Astrocyte (in vitro differentiated cells and primary cell): ENCODE measurements around the gene SNRPD3. TPM values are rescaled to one million over a fixed set of nuclear protein-coding genes. Genes with fewer than 3 reads are reported as not detected.

Source experiments
- DNase-seq: peaks from one replicate; pipeline ENCODE4 v3.0.0-alpha.2; 2010; ENCODE audit warnings: low read depth
- FAIRE-seq: peaks from 2 replicates; lab custom pipeline; 2011; peaks lifted over from hg19 to GRCh38; lab: Jason Lieb, UNC
- H2AFZ ChIP-seq: 2 replicates; pipeline ENCODE4 v1.6.0; 2012; ENCODE audit warnings: low read depth, low read length, inconsistent platforms
- H3K27ac ChIP-seq: 2 replicates; pipeline ENCODE4 v1.5.1; 2011; ENCODE audit warnings: low read depth, low read length, inconsistent platforms
- H3K27me3 ChIP-seq: 2 replicates; pipeline ENCODE4 v1.6.0; 2011; ENCODE audit warnings: low read length, inconsistent platforms; ENCODE audit not compliant: insufficient read depth
- H3K36me3 ChIP-seq: 2 replicates; pipeline ENCODE4 v1.5.1; 2011; ENCODE audit warnings: low read length, inconsistent platforms; ENCODE audit not compliant: insufficient read depth
- H3K4me1 ChIP-seq: 2 replicates; pipeline ENCODE4 v1.5.1; 2011; ENCODE audit warnings: low read length, inconsistent platforms; ENCODE audit not compliant: insufficient read depth
- H3K4me2 ChIP-seq: 2 replicates; pipeline ENCODE4 v1.6.0; 2012; ENCODE audit warnings: low read length, inconsistent platforms
- H3K4me3 ChIP-seq: 2 replicates; pipeline ENCODE4 v1.5.1; 2011; ENCODE audit warnings: low read depth, mild to moderate bottlenecking, low read length, inconsistent platforms; ENCODE audit not compliant: insufficient read depth
- H3K79me2 ChIP-seq: 2 replicates; pipeline ENCODE4 v1.6.0; 2012; ENCODE audit warnings: mild to moderate bottlenecking, low read length, inconsistent platforms; ENCODE audit not compliant: insufficient read depth
- H3K9ac ChIP-seq: 2 replicates; pipeline ENCODE4 v1.6.0; 2012; ENCODE audit warnings: mild to moderate bottlenecking, low read length, inconsistent platforms
- H3K9me3 ChIP-seq: 2 replicates; pipeline ENCODE4 v1.5.1; 2012; ENCODE audit warnings: low read depth, mild to moderate bottlenecking, low read length, inconsistent platforms; ENCODE audit not compliant: insufficient read depth
- H4K20me1 ChIP-seq: 2 replicates; pipeline ENCODE4 v1.6.0; 2012; ENCODE audit warnings: low read length, inconsistent platforms; ENCODE audit not compliant: insufficient read depth
- H3K27ac Mint-ChIP-seq: one replicate; pipeline ENCODE4 v1.8.0; 2021; ENCODE audit warnings: mild to moderate bottlenecking, mixed read lengths; ENCODE audit not compliant: unreplicated experiment
- H3K27me3 Mint-ChIP-seq: one replicate; pipeline ENCODE4 v1.8.0; 2021; ENCODE audit warnings: low read depth, mixed read lengths; ENCODE audit not compliant: unreplicated experiment
- H3K36me3 Mint-ChIP-seq: one replicate; pipeline ENCODE4 v1.8.0; 2021; ENCODE audit warnings: low read depth, mixed read lengths; ENCODE audit not compliant: unreplicated experiment
- H3K4me1 Mint-ChIP-seq: one replicate; pipeline ENCODE4 v1.8.0; 2021; ENCODE audit warnings: low read depth, mixed read lengths; ENCODE audit not compliant: unreplicated experiment
- H3K4me3 Mint-ChIP-seq: one replicate; pipeline ENCODE4 v1.8.0; 2021; ENCODE audit warnings: mild to moderate bottlenecking, moderate library complexity, mixed read lengths; ENCODE audit not compliant: unreplicated experiment
- H3K9me3 Mint-ChIP-seq: one replicate; pipeline ENCODE4 v1.8.0; 2021; ENCODE audit warnings: mild to moderate bottlenecking, mixed read lengths; ENCODE audit not compliant: unreplicated experiment
- EZH2 ChIP-seq: IDR thresholded peaks from 2 replicates; pipeline ENCODE4 v1.6.1; 2012; ENCODE audit warnings: mild to moderate bottlenecking, low read length, inconsistent platforms; ENCODE audit not compliant: insufficient read depth
- total RNA-seq: library from RNA; stranded (reverse); gene quantifications from 2 replicates; pipeline ENCODE4 v1.2.1, GENCODE V29; 2021
- TF ChIP-seq, protein P1 (sequence below): IDR thresholded peaks from 2 replicates; pipeline ENCODE4 v1.5.1; 2011; ENCODE audit warnings: low read depth, mild to moderate bottlenecking, inconsistent platforms, low read length, moderate library complexity; ENCODE audit not compliant: insufficient read depth

SNRPD3 gene
- total RNA-seq, 1 donor from 2014 or later = 97.3 TPM

DNA sequence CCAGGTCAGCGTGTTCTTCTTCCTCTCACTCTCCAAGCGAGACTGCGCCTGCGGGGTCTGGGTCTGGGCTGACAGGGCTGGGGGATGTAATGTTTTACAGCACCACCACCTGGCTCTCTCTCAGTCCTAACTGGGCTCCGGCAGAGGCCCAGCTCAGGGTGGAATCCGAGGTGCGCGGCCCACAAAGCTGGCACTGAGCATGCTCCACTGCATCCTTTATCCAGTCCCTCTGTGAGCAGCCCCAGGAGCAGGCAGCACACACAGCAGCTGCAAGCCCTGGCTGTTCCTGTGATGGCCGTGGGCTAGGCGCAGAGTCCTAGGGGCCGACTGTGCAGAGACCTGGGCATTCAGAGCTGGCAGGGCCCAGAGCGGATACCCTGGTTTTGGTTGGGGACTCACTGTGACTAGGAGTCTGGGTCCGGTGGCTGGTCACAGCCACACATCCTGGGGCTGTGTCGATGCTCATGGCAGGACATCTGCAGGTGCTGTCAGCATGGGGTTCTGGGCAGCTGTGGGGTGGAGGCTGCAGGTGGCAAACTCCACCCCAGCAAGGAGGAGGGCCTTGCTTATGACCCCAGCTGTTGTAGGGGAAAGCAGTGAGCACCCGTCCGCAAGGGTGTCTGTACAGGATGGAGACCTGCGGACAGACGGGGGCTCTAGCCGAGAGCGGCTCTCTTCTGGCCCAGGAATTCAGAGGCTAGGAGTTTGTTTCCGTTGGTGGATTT, 33.1 kb downstream of the SNRPD3 start:
- peak overlapping the region; percentile 10 for H3K9ac ChIP-seq
- Mint-ChIP-seq H3K9me3 (no peaks in the 10 kb centered on the region), H3K4me1 (peaks cover 4% of the 10 kb centered on the region), H3K27ac (no peak overlapping the region), H3K4me3 (no peak overlapping the region), H3K36me3 (peaks cover 1% of the 10 kb centered on the region), H3K27me3 (no peaks in the 10 kb centered on the region)
- H3K27ac ChIP-seq = no peak overlapping the region
- H3K4me3 ChIP-seq = no peak overlapping the region
- H2AFZ ChIP-seq = peak overlapping the region; percentile 41
- no peaks in the 10 kb centered on the region for H4K20me1 ChIP-seq
- H3K9me3 ChIP-seq = no peaks in the 10 kb centered on the region
- no peak for FAIRE-seq
- TF ChIP-seq, protein P1, sequence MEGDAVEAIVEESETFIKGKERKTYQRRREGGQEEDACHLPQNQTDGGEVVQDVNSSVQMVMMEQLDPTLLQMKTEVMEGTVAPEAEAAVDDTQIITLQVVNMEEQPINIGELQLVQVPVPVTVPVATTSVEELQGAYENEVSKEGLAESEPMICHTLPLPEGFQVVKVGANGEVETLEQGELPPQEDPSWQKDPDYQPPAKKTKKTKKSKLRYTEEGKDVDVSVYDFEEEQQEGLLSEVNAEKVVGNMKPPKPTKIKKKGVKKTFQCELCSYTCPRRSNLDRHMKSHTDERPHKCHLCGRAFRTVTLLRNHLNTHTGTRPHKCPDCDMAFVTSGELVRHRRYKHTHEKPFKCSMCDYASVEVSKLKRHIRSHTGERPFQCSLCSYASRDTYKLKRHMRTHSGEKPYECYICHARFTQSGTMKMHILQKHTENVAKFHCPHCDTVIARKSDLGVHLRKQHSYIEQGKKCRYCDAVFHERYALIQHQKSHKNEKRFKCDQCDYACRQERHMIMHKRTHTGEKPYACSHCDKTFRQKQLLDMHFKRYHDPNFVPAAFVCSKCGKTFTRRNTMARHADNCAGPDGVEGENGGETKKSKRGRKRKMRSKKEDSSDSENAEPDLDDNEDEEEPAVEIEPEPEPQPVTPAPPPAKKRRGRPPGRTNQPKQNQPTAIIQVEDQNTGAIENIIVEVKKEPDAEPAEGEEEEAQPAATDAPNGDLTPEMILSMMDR = no peak
- no peak for TF ChIP-seq EZH2
- no peaks in the 10 kb centered on the region for H3K36me3 ChIP-seq
- H3K4me1 ChIP-seq = peaks cover 16% of the 10 kb centered on the region
- no peaks in the 10 kb centered on the region for H3K79me2 ChIP-seq
- no peak for DNase-seq
- H3K27me3 ChIP-seq = no peaks in the 10 kb centered on the region
- peak overlapping the region; percentile 26 for H3K4me2 ChIP-seq

DNA sequence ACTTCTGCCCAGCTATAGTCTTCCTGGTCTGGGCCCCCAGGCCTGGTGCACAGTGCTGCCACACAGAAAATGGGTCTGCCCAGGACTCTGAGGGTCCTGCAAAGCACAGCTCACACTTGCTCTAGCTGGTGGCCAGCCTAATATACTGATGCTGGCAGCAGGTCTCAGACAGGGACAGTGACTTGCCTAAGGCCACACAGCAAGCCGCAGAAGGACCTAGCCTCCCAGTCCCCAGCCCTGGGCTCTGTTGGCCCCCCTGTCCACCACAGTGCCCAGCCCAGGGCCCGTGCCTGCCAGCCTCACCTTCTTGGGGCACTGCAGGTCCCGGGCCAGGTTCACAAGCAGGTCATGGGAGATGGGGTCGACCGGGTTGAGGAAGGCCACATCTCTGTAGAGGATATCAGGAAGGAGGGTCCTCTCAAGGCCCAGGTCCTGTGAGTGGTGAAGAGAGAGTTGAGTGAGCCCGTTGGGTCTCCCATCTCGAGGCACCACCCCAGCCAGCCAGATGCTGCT, 33.8 kb downstream of the SNRPD3 start:
- H2AFZ ChIP-seq = no peak overlapping the region
- Mint-ChIP-seq H3K27ac (no peak overlapping the region), H3K9me3 (no peaks in the 10 kb centered on the region), H3K36me3 (peaks cover 1% of the 10 kb centered on the region), H3K4me1 (peaks cover 4% of the 10 kb centered on the region), H3K27me3 (no peaks in the 10 kb centered on the region), H3K4me3 (no peak overlapping the region)
- no peak overlapping the region for H3K9ac ChIP-seq
- no peaks in the 10 kb centered on the region for H3K36me3 ChIP-seq
- no peak for DNase-seq
- no peak for TF ChIP-seq EZH2
- TF ChIP-seq, protein P1 = no peak
- H3K9me3 ChIP-seq = no peaks in the 10 kb centered on the region
- H3K79me2 ChIP-seq = no peaks in the 10 kb centered on the region
- no peak overlapping the region for H3K27ac ChIP-seq
- no peak for FAIRE-seq
- H4K20me1 ChIP-seq = no peaks in the 10 kb centered on the region
- H3K4me1 ChIP-seq = peaks cover 14% of the 10 kb centered on the region
- H3K27me3 ChIP-seq = no peaks in the 10 kb centered on the region
- no peak overlapping the region for H3K4me3 ChIP-seq
- no peak overlapping the region for H3K4me2 ChIP-seq

DNA sequence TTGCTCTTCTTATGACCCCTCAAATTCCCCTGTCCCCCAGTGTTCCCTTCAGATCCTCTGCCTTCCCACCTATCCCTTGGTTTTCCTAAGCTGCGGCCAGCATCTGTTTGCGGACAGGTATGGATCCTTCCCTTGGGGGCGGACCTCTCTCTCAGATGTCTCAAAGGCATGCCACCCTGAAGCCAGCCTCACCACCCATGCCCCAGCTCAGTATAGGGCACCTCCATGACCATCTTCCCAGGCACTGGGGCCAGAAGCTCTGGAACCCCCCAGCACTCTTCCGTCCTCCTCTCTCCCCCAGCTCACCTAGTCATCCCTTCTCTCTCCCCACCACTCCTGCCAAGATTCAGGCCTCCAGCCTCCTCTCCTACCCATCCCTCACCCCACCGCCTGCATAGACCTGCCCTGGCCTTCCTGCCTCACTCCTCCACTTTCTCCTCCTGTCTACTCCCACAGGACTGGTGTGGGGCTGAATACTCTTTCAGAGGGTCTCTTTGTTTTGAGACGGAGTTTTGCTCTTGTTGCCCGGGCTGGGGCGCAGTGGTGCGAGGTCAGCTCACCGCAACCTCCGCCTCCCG, 34.9 kb downstream of the SNRPD3 start:
- peaks cover 14% of the 10 kb centered on the region for H3K4me1 ChIP-seq
- Mint-ChIP-seq H3K4me1 (peaks cover 4% of the 10 kb centered on the region), H3K9me3 (no peaks in the 10 kb centered on the region), H3K27me3 (no peaks in the 10 kb centered on the region), H3K4me3 (no peak overlapping the region), H3K27ac (no peak overlapping the region), H3K36me3 (peaks cover 1% of the 10 kb centered on the region)
- no peaks in the 10 kb centered on the region for H3K36me3 ChIP-seq
- no peak overlapping the region for H3K4me3 ChIP-seq
- no peak overlapping the region for H3K9ac ChIP-seq
- H3K4me2 ChIP-seq = no peak overlapping the region
- FAIRE-seq (no peak), DNase-seq (no peak)
- no peak overlapping the region for H3K27ac ChIP-seq
- no peaks in the 10 kb centered on the region for H3K9me3 ChIP-seq
- no peaks in the 10 kb centered on the region for H3K79me2 ChIP-seq
- no peak overlapping the region for H2AFZ ChIP-seq
- no peaks in the 10 kb centered on the region for H4K20me1 ChIP-seq
- no peaks in the 10 kb centered on the region for H3K27me3 ChIP-seq
- no peak for TF ChIP-seq EZH2
- TF ChIP-seq, protein P1 = no peak
